HG03378 (cell line): ENCODE measurements around the gene DCP1A.
"Not testable (repeated sequence)": the region's sequence is repeated elsewhere in the genome, so short reads cannot be mapped to it uniquely, and the experiment has no call there.

ENCODE experiments used
- ATAC-seq: cut with Tn5 transposase; IDR thresholded peaks from one replicate; pipeline ENCODE4 v1.9.1; 2021; ENCODE audit warnings: mild to moderate bottlenecking, moderate library complexity; ENCODE audit not compliant: unreplicated experiment

The DCP1A gene

DNA sequence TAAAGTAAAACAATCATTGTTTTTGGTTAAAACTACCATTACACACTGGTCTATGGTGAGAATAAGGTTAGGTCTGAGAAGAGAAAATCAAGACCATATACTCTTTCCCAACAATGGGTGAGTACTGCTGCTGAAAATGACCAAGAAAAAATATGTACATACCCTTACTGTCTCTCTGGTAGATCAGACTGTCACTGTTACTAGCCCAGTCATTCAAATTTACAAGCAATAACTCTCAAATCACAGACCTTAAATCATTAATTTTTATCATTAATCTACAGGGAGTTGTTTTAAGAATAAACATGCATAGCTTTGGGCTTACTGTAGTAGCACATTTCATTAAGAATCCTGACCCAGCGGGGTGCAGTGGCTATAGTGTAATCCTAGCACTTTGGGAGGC lies 17.4 kb downstream of the DCP1A start:
- no peak for ATAC-seq

DNA sequence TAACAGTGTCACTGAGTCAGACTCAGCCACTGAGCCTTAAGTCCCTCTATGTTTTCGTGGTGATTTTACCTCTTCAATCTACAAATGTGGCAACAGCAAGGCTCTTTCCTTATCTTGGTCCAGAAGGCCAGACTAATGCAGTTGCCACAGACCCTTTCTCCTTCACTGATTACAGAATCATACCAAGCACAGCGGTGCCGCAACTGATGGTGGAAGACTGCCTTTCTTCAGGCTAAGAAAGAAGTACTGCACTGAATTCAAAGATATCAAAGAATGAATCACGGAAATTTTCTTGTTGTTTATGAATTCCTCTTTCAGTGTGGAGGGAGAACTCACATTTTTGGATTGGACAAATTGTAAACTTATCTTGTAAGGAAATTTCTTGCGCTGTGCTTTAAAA lies 18.6 kb downstream of the DCP1A start:
- ATAC-seq: no peak

DNA sequence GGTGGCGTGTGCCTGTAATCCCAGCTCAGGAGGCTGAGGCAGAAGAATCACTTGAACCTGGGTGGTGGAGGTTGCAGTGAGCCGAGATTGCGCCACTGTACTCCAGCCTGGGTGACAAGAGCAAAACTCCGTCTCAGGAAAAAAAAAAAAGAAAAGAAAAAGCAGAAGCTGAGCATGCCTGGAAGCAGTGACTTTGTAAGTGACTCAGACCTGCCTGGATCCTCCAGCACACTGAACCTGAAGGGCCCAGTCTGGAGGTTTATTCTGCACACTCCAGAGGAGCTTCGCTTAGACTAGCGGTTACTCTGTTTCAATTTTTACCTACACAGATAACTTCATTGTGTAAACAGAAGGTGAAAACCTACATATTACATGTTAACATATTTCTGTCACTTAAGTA lies 19.4 kb downstream of the DCP1A start:
- ATAC-seq: not testable (repeated sequence)

DNA sequence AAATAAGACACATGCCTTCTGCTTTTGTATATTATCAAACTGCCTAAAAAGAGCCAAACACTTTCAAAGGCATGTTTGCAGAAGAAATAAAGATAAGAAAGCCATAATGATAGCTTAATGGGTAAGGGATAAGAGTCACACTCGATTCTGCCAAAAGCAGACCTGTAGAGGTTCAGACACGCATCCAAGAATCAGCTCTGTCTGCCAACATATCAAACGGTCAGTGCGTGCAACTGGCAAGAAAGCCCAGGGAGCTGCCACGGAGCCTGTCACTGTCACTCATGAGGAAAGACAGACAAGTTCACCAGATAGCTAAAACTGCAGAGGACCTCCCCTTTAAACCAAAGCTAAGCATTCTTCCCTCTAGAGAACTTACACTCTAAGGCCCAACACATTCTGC lies 23.2 kb downstream of the DCP1A start:
- ATAC-seq: no peak

DNA sequence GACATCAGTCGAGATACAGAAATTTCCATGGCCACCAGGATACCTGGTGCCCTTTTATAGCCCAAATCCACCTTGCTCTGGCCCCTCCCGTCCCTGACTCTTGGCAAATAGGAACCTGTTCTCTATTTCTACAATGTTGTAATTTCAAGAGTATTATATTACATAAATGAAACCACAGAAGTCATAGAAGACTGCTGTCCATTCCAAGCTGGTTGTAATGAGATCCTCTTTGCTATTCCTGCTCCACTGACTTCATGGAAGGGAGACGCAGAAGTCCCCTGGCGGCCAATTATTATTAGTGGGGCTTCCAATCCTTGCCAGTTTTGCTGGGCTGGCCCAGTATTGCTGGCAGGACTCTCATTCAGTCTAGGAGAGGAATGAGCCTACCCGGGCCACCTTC lies 26.6 kb downstream of the DCP1A start:
- ATAC-seq: no peak

DNA sequence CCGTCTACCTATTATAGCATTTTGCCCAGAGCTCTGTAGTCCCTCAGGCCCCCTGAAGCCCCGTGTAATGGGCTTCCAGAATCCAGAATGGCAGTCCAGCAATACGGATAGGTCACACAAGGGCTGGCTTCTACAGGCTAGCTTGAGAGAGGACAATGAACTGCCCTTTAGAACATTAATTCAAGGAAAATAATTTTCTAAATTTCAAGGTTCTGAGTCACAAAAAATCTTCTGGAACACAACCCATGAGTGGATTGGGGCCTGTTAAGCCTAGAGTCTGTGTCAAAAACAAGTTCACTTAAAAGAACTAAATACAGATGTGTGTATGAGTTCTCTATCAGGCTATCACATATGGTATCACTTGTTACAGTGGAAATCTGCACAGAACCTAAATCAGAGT lies 28.8 kb downstream of the DCP1A start:
- ATAC-seq: no peak

DNA sequence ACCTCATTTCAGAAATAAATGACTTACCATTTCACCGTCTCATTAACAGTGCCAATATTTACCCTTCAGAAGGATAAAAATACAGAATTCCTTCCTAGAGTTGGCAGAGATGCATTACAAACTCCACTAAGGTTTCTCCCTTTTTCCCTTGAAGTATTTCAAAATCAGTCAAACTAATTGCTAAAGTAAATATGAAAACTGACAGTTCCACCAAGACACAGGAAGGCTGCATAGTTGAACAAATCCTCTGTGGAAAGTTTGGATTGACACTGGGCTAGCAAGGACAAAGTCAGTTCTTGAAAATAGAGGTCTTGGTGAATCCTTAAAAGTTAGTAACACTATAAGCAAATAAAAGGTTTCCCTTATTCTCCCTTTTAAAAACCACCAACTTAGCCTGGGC lies 34.5 kb downstream of the DCP1A start:
- ATAC-seq: no peak

DNA sequence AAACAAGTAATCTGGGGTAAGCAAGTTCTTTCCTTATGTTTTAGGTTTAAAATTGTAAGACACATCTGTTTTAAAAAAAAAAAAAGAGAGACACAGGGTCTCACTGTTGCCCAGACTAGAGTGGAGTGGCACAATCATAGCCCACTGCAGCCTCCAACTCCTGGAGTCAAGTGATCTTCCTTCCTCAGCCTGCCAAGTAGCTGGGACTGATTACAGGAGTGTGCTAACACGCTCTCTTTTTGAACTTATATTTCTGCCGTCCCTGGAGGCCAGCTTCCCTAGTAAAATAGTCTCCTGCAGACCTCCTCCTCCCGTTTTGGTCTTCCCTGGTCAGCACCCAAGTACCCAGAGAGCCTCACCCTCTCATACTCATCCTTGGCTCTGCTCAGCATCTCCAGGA lies 35.5 kb downstream of the DCP1A start:
- no peak for ATAC-seq

DNA sequence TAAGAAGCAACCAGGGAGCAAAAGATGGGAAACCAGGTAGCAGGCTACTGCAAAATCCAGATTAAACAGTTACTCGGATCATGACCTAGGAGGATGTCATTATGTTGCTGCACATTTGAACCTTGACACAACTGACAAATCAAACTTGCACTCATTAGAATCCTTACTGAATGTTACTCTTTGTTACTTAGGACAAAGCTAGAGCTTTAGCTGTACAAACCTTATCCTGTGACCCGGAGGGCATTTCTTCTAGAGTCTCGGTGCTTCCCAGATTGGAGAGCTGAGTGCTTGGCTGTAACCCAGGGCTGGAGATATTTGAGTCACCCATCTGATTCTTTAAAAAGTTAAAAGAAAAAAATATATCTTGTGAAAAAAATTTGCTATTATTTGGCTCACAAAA lies 43.4 kb downstream of the DCP1A start:
- ATAC-seq: no peak

DNA sequence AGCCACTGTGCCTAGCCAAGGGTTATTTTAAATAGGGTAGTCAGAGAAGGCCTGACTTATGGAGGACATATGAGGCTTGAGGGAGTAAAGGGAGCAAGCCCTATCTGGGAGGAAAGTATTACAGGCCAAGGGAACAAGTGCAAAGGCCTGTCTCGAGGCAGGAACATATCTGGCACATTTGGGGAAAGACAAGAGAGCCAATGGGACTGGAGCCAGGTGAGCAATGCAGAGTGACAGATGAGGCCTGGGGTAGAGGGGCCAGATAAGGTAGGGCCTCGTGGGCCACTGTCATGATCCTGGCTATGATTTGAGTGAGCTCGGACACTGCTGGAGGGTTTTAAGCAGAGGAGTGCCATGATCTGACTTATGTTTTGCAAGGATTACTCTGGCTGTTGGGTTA lies 43.8 kb downstream of the DCP1A start:
- ATAC-seq: no peak

DNA sequence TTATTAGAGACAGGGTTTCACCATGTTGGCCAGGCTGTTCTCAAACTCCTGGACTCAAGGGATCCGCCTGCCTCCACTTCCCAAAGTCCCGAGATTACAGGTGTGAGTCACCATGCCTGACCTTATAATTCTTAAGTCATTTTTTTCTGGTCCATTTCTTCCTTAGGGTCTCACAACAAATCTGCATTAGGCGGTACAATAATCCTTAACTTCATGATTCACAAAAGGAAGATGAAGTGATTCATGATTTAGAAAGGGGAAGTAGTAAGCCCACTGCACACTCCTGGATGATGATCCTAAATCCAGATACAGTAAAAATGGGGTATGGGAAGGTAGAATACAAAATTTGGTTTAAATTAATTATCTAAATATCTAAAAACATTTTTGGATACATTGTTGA lies 46.5 kb downstream of the DCP1A start:
- no peak for ATAC-seq

DNA sequence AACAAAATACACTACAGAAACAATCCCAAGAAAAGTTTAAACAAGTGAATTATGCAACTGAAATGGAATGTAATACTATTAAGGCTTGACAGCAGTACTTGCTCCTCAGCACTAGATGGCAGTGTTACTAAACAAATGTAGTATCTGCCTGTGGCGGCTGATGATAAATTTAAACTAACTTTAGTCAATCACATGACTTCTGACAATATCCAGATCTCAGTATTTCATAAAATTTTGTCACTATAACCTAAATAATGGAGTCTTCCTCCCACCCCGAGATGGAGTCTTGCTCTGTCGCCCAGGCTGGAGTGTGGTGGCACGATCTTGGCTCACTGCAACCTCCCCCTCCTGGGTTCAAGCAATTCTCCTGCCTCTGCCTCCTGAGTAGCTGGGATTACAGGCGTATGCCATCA lies 47.7 kb downstream of the DCP1A start:
- peak; percentile 47 for ATAC-seq

DNA sequence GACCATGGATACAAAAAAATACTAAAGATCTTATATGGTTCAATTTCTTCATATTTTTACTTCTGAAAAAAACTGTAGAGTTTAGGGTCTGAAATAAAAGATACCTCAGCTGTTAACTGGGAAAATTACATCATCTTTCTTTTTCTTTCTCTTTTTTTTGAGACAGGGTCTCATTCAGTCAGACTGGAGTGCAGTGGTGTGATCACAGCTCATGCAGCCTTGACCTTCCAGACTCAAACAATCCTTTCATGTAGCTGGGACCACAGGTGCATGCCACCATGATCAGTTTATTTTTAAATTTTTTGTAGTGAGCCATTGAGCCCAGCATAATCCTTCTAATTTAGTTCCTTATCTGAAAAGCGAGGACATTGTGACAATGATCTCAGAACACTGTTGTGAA lies 51.9 kb downstream of the DCP1A start:
- no peak for ATAC-seq

DNA sequence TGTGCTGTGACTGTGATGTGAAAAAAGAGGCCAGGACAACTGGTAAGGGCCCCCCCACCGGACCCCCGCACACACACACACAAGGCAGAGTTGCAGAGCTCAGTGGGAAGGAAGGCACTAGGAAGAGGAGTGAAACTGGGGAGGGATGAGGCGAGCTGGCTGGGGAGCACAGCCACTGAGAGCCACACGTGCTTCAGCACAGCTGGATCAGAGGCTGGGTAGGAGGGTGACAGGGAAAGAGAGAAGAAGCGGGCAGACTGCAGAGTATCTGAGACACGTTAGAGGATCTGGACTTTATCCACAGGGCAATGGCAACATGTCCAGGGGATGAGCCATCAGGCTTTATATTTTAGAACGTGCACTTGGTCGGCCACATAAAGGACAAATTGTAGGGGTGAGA lies 53.5 kb downstream of the DCP1A start:
- no peak for ATAC-seq

DNA sequence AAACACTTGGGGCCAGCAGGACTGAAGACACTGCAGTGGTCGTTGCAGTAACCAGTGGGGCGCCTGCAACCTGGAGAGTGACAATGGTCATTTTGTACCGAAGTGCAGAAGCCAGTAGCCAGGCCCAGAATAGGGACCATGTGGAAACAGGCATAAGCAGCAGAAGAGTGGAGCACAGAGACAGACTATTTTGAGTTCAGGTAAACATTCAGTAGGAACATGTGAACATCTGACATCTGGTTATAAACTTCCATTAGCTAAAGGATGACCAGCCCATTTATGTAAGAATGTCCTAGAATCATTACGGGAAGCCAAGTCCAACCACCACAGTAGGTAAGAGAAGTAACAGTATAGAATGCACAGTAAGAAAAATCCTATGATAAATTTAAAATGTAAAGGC lies 59.1 kb downstream of the DCP1A start:
- ATAC-seq: no peak

DNA sequence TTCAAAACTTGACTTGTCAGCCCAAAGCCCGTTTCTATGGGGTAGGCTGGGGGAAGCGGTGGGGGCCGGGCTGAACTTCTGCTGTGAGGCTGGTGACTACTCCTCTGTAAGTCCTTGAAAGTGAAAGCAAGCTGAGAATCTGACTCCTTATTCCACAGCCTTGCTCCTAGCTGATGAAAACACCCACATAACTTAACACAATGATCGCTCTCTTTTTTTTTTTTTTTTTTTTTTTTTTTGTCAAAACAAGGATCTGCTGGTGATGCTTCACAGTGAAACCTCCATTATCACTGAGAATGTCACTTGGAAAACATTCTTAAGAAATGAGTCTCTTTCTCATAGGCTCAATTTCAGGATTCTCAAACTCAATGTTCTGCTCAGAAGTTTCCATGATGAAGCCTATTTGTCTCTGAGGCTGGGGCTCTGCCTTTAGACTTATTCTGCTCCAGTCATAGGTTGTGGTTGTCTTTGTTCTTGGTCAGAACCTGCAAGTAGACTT lies 60.2 kb downstream of the DCP1A start:
- no peak for ATAC-seq

DNA sequence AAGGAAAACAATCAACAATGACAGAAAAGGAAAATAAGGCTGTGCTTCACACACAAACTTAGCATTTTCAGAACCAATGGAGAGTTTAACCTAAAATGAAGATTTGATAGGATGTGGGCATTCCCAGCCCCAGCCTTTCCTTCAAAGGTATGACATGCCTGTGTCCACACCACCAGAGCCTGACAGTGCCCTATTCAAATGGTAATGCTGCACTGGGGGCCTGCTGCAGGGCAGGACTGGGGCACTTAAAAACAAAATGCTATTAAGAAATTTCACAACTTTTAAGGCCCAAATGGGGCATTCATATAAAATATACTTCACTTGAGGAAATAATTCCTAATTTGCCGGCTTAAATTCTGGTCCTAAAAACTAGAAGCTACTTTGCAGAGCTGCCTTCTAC lies 60.6 kb downstream of the DCP1A start:
- no peak for ATAC-seq

DNA sequence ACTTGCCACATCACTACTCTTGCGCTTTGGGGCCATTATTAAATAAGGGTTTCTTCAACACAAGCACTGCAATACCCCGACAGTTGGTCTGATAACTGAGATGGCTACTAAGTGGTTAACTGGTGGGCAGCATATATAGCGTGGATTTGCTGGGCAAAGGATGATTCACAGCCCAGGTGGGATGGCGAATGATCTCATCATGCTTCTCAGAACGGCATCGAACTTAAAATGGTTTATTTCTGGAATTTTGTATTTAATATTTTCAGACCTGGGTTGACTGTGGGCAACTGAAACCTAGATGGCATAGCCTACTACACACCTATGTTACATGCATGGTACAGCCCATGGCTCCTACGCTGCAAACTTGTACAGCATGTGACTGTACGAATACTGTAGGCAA lies 64.8 kb downstream of the DCP1A start:
- ATAC-seq: no peak

DNA sequence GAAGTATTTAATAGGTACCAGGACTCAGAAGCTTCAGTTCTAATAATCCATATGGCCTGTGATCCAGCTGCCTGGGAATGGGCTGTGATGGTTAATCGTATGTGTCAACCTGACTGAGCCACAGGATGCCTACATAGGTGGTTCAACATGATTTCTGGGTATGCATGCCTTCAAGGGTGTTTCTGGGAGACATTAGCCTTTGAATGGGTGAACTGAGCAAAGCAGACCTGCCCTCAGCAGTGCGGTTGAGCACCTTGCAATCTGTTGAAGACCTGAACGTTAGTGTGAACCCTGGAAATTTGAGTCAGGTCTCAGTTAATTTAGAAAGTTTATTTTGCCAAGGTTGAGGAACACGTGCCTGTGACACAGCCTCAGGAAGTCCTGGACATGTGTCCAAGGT lies 68.7 kb downstream of the DCP1A start:
- no peak for ATAC-seq

DNA sequence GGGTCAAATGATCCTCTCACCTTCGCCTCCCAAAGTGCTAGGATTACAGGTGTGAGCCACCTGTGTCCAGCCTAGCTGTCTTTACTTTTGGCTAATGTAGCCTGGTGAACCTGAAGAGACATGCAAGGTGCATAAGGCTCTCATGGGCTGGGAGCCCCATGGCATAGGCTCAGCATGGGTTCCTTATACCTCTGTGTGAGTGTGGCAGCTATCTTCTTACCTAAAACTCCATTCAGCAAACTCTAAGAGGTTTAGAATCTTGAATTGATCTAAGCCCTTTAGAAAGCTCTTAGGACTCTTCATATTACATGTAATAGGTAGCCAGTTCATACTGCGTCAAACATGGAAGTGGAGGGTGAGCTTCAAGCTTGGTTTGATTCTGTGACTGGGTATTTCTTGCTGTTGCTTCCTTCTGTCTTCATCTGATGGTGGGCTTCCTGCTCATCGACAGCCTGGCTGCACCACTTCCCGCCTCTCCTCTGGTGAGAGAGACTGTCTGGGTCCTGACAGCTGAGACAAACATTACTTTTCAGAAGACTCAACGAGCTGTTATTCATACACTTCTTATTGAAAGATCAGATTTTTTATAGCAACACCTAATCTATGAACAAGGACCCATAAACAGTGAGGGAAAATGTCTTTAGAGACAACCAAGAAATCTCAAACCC lies 72.3 kb downstream of the DCP1A start:
- ATAC-seq: no peak

DNA sequence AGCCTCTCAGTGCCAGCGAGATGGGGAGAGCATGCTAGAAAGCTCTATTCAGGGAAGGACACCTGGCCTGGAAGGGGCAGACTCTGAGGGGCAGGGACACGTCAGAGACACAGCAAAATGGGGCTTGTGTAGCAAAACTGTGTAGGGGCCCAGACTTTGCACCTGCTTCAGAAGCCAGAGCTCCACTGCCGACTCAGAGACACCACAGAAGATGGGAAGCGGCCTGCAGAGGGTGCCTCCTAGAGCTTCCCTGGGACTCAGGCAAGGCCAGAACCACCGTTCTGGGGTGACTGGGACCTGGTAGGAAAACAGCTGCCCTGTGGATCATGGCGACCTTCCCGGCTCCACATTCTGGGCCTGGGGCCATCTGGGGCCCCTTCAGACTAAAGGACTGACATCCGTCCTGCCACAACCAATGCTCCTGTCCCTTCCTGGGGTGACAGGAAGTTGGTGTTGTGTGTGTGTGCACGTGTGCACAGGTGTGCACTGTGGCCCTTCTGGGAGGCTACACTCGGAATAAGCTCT lies 74.1 kb downstream of the DCP1A start:
- ATAC-seq: no peak

DNA sequence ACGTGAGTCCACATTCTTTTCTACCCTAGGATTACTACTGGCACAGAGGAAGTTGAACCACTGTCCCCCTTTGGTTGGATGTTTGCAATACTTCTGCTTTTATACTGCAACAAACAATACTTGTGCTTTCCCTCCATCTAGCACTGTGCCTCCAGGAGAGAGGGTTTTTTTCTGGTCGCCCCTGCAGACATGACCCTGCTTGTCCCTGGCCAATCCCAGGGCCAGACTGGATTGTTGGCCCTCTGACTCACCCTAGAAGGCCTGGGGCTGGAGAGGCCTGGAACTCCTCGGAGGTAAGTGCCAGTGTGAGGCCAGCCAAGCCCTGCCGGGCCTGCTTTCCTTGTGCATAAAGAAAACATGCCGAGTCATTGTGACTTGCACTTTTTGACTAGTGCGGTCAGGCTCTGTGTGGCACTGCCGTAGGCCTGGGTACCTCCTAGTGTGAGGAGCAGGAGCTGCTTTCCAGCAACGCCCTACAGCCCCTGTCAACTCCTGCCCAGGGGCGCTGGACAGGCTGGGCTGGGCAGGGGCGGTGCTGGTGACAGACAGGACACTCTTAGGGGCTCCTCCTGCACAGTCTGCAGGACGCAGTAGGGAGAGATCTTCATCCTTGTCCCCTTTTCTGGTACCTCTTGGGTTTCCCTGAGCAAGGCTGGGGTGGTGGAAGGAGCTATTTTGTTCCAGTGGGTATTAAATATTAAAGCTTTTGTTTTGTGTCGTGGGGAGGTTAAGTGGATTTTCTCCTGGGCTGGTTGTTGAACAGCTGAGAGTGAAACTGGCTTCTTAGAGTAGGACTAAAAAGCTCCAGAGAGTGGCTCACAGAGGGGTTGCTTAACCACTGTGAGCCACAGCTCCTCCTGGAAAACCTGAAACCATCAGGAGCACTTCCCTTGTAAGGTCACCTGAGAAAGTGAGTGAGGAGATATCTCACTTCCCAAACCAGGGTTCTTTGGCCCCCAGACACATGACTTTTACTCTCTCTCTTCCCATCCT lies 77.2 kb downstream of the DCP1A start:
- ATAC-seq: peak; percentile 61
